Heart left ventricle (tissue), 13 donors: ENCODE measurements around the gene ECPAS.
A peak's percentile ranks its signal among the peaks of the same experiment; 100 is the strongest.

Experiments
- CTCF ChIP-seq, 12 donors: fragments of 200-600 bp; sonication (generic) in 4 of 12; IDR thresholded peaks; one replicate each; pipeline versions ENCODE4 v1.5.0 to v1.8.0; 2018 to 2022; ENCODE audit warnings: antibody characterized with exemption in 12 of 12, mild to moderate bottlenecking in 5 of 12
- POLR2A ChIP-seq, 2 donors: fragments of 450-650 bp; IDR thresholded peaks; one replicate each; pipeline ENCODE4 v1.6.1; 2017; ENCODE audit warnings: antibody characterized with exemption in 2 of 2, mild to moderate bottlenecking in 2 of 2, moderate library complexity in 2 of 2
- donor health status: ischemic (EF 13 %, LVEDD 7.1; RV severe dilation, severe dysfunction).
- donor health status: DM: no; HTN: yes; CAD: no.
- donor health status: DM: no; HTN: no; CAD: no.
- donor health status: ischemic (EF 25% LVEDD 6.9; RV normal size, moderate dysfunction).
- donor health status: ischemic (EF 25% LVEDD 5.7; RV mildly dilated, moderate dysfunction).
- donor health status: ischemic (EF 35%, LVEDD 5.7; RV mildly dilated, moderate dysfunction).
- donor health status: nonischemic (EF 11% LVEDD 7.7; RV severe dilation, severe dysfunction).
- donor health status: DM: yes; HTN: yes; CAD: no.
- donor health status: PGD.
- donor health status: ischemic (EF 29% LVEDD 5.4; RV normal size, mild dysfunction).
- donor health status: nonischemic (EF 23%, LVEDD 6.1; RV moderate dilation, normal function).

- TF ChIP-seq CTCF (IDR thresholded peaks at IDR 0.05), result no peak
- peak in 1 of 2 donors; percentile 67 for TF ChIP-seq POLR2A (IDR thresholded peaks at IDR 0.05)
These were observed 1.3 kb downstream of the ECPAS start for GRCh38 chr9:111482694-111483438.
